Testis (tissue), 3 donors: ENCODE data around the gene DROSHA. TPM values are rescaled to one million over a fixed set of nuclear protein-coding genes. Genes with fewer than 3 reads are reported as not detected.

Experiments used
- DNase-seq: peaks from one replicate; pipeline ENCODE4 v3.0.0-alpha.2; 2019
- H3K27ac ChIP-seq, 2 donors: fragments of 200-600 bp; sonication (generic); one replicate each; pipeline ENCODE4 v1.5.1; 2019
- H3K27me3 ChIP-seq: fragments of 200-600 bp; sonication (generic); one replicate; pipeline ENCODE4 v1.5.1; 2019
- H3K36me3 ChIP-seq: fragments of 200-600 bp; sonication (generic); one replicate; pipeline ENCODE4 v1.5.1; 2017; ENCODE audit warnings: low read depth; ENCODE audit errors: missing control alignments
- H3K4me1 ChIP-seq: fragments of 200-600 bp; sonication (generic); one replicate; pipeline ENCODE4 v1.5.1; 2019
- H3K4me3 ChIP-seq, 2 donors: fragments of 200-600 bp; sonication (generic); one replicate each; pipeline ENCODE4 v1.5.1; 2017 to 2019
- H3K9me3 ChIP-seq: fragments of 200-600 bp; sonication (generic); one replicate; pipeline ENCODE4 v1.5.1; 2017
- CTCF ChIP-seq, 3 experiments: fragments of 450-650 bp in 2 of 3; fragments of 200-600 bp in 1 of 3; sonication (generic) in 1 of 3; IDR thresholded peaks; one replicate each; pipeline ENCODE4 v1.5.1; 2016 to 2019; ENCODE audit warnings: antibody characterized with exemption in 3 of 3, mild to moderate bottlenecking in 2 of 3, moderate library complexity in 1 of 3
- POLR2A ChIP-seq: fragments of 450-650 bp; IDR thresholded peaks from one replicate; pipeline ENCODE4 v1.6.1; 2017; ENCODE audit warnings: antibody characterized with exemption, mild to moderate bottlenecking, moderate library complexity
- WGBS, 2 donors: methylation state at CpG; one replicate each; pipeline ENCODE4 v1.1.5; 2018; 5-methylcytosine and 5-hydroxymethylcytosine counted together
- intact Hi-C: fragments of 100-400 bp; cut with DNase I; formaldehyde crosslinking; loops from one replicate; pipeline ENCODE4 v1.15.1; 2023; ENCODE audit warnings: low total_unique reads
- polyA plus RNA-seq: library from polyadenylated mRNA; stranded (reverse); fragments of 350-450 nt; fragmentation: Illumina TruSeq; extraction: RNeasy Lipid Tissue Mini Kit (QIAGEN cat#74804); gene quantifications from one replicate; pipeline ENCODE4 v1.2.3, GENCODE V29; 2014; ENCODE audit warnings: low read depth, low replicate concordance; ENCODE audit not compliant: insufficient read depth
- total RNA-seq, 2 donors: library from RNA; depleted of rRNA; stranded (reverse); fragments of >200 nt; gene quantifications; one replicate each; pipeline ENCODE4 v1.2.3, GENCODE V29; 2016

Gene DROSHA
- total and polyA plus RNA-seq, 3 donors from 2014 or later, result 23.3 to 79.6 (median 50.4) TPM

GRCh38 chr5:31390256-31390655 lies 141.6 kb downstream of the DROSHA start:
- Histone ChIP-seq H3K36me3 (no peaks in the 10 kb centered on the region), H3K27me3 (no peaks in the 10 kb centered on the region), H3K4me1 (no peaks in the 10 kb centered on the region), H3K4me3 (no peak overlapping the region), H3K9me3 (no peaks in the 10 kb centered on the region), H3K27ac (no peak overlapping the region)
- TF ChIP-seq CTCF (IDR thresholded peaks at IDR 0.05), result no peak
- intact Hi-C loops, result no loop called here
- WGBS, 2 donors, result 92% methylated on average over 5 of the region's 5 CpGs
- DNase-seq, result no peak

- H3K27ac ChIP-seq, result no peak overlapping the region
- no peaks in the 10 kb centered on the region for H3K9me3 ChIP-seq
- no peaks in the 10 kb centered on the region for H3K27me3 ChIP-seq
- 86 to 87% methylated on average over 10 of the region's 10 CpGs for WGBS, 2 donors
- H3K36me3 ChIP-seq, result no peaks in the 10 kb centered on the region
- no peaks in the 10 kb centered on the region for H3K4me1 ChIP-seq
- intact Hi-C loops, result no loop called here
- DNase-seq, result no peak
- H3K4me3 ChIP-seq, result no peak overlapping the region
- TF ChIP-seq POLR2A, result no peak
- no peak for TF ChIP-seq CTCF (IDR thresholded peaks at IDR 0.05)
These were observed 145.9 kb downstream of the DROSHA start for GRCh38 chr5:31385774-31386537.

GRCh38 chr5:31383734-31384133 lies 148.2 kb downstream of the DROSHA start:
- intact Hi-C loops, result no loop called here
- TF ChIP-seq POLR2A (no peak), CTCF (IDR thresholded peaks at IDR 0.05) (no peak)
- no peaks in the 10 kb centered on the region for H3K4me1 ChIP-seq
- no peak for DNase-seq
- 59 to 60% methylated on average over 3 of the region's 3 CpGs for WGBS, 2 donors
- H3K27ac ChIP-seq, result no peak overlapping the region
- H3K4me3 ChIP-seq, result no peak overlapping the region
- no peaks in the 10 kb centered on the region for H3K9me3 ChIP-seq
- no peaks in the 10 kb centered on the region for H3K27me3 ChIP-seq
- no peaks in the 10 kb centered on the region for H3K36me3 ChIP-seq

- H3K9me3 ChIP-seq, result no peaks in the 10 kb centered on the region
- no peaks in the 10 kb centered on the region for H3K4me1 ChIP-seq
- no peak overlapping the region for H3K27ac ChIP-seq
- intact Hi-C loops, result no loop called here
- no peak for DNase-seq
- WGBS, 2 donors, result 70 to 75% methylated on average over 15 of the region's 15 CpGs
- no peaks in the 10 kb centered on the region for H3K36me3 ChIP-seq
- H3K27me3 ChIP-seq, result no peaks in the 10 kb centered on the region
- TF ChIP-seq CTCF (IDR thresholded peaks at IDR 0.05), result no peak
- TF ChIP-seq POLR2A, result no peak
- no peak overlapping the region for H3K4me3 ChIP-seq
These were observed 149.6 kb downstream of the DROSHA start for GRCh38 chr5:31382051-31382878.
